ENCODE results near the gene TXNRD2.

DNA sequence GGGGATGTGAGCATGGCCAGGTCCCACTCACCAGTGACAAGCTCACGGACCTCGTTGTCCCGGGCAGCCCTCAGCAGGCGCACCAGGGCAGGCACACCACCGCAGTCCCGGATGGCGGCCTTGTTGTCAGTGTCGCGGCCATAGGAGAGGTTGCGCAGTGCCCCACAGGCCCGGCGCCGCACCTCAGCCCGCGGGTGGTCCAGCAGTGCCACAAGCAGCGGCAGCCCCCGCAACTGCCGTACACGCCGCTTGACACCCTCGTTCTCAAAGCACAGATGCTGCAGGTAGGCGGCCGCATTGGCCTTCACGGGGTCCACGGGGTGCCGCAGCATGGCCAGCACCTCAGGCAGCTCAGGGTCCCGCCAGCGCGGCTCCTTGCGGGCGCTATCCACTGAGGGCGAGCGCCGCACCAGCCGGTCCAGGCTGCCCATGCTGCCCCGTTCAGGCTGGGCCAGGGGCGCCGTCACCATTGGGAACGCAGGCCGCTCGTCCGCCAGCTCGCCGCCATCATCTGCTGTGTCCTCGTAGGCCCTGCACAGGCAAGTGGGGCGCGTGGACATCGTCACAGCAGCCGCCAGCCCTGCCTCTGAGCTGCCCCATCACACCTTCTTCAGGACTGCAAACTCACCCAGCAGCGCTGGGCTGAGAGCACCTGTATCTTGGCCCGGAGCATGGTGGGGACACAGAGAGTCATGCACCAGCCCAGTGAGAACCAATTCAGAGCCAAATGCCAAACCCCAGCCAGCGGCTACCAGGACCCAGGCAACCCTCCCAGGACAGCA lies 38.3 kb upstream of the TXNRD2 start:
- TF ChIP-seq POLR2A (IDR thresholded peaks at IDR 0.05; ENCODE audit: low read depth, low read length) (no peak), ESRRA (IDR thresholded peaks at IDR 0.05; ENCODE audit: low read length) (no peak), PRDM15 (CRISPR knock-in tag; IDR thresholded peaks at IDR 0.05) (no peak), CHD2 (IDR thresholded peaks at IDR 0.05; ENCODE audit: borderline replicate concordance, low read depth, low read length) (no peak), ATF2 (IDR thresholded peaks at IDR 0.05; ENCODE audit: low read length) (no peak), USF2 (IDR thresholded peaks at IDR 0.05; ENCODE audit: borderline replicate concordance, low read depth, low read length) (no peak), NR2C1 (IDR thresholded peaks at IDR 0.05) (no peak), POLR2AphosphoS5 (IDR thresholded peaks at IDR 0.05; ENCODE audit: low read length) (no peak), NFYB (IDR thresholded peaks at IDR 0.05; ENCODE audit: insufficient read depth, low read depth, low read length) (no peak), YBX1 (IDR thresholded peaks at IDR 0.05) (no peak)
- TF ChIP-seq, protein P1, sequence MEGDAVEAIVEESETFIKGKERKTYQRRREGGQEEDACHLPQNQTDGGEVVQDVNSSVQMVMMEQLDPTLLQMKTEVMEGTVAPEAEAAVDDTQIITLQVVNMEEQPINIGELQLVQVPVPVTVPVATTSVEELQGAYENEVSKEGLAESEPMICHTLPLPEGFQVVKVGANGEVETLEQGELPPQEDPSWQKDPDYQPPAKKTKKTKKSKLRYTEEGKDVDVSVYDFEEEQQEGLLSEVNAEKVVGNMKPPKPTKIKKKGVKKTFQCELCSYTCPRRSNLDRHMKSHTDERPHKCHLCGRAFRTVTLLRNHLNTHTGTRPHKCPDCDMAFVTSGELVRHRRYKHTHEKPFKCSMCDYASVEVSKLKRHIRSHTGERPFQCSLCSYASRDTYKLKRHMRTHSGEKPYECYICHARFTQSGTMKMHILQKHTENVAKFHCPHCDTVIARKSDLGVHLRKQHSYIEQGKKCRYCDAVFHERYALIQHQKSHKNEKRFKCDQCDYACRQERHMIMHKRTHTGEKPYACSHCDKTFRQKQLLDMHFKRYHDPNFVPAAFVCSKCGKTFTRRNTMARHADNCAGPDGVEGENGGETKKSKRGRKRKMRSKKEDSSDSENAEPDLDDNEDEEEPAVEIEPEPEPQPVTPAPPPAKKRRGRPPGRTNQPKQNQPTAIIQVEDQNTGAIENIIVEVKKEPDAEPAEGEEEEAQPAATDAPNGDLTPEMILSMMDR (IDR thresholded peaks at IDR 0.05 in 2 of 3, conservative IDR thresholded peaks at IDR 0.05 in 1 of 3; ENCODE audit: control insufficient read depth in 2 of 3, extremely low read depth in 1 of 3, insufficient read depth in 1 of 3, low read depth in 3 of 3, low read length in 3 of 3): no peak
- TF ChIP-seq, protein P2, sequence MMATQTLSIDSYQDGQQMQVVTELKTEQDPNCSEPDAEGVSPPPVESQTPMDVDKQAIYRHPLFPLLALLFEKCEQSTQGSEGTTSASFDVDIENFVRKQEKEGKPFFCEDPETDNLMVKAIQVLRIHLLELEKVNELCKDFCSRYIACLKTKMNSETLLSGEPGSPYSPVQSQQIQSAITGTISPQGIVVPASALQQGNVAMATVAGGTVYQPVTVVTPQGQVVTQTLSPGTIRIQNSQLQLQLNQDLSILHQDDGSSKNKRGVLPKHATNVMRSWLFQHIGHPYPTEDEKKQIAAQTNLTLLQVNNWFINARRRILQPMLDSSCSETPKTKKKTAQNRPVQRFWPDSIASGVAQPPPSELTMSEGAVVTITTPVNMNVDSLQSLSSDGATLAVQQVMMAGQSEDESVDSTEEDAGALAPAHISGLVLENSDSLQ (IDR thresholded peaks at IDR 0.05): no peak
- TF ChIP-seq, protein P3, sequence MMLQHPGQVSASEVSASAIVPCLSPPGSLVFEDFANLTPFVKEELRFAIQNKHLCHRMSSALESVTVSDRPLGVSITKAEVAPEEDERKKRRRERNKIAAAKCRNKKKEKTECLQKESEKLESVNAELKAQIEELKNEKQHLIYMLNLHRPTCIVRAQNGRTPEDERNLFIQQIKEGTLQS (IDR thresholded peaks at IDR 0.05; ENCODE audit: borderline replicate concordance, extremely low read depth, low read depth, low read length): no peak
